ENCODE data around the gene BLVRA. TPM values are rescaled to one million over a fixed set of nuclear protein-coding genes. Genes with fewer than 3 reads are reported as not detected.

The BLVRA gene
- total RNA-seq, 1 experiment from 2014 or later = 40.7 TPM

GRCh38 chr7:43737467-43738127 lies 20.9 kb upstream of the BLVRA start:
- no peak overlapping the region for H3K27ac ChIP-seq (ENCODE audit: insufficient read length, low read depth, low read length)
- H4K91ac ChIP-seq (ENCODE audit: insufficient read length, low read depth, low read length) = no peak overlapping the region
- no peaks in the 10 kb centered on the region for H3K23me2 ChIP-seq (ENCODE audit: insufficient read length, low read depth, low read length, poor library complexity, severe bottlenecking)
- no peak overlapping the region for H4K5ac ChIP-seq (ENCODE audit: insufficient read length, low read depth, low read length)
- no peaks in the 10 kb centered on the region for H3K4me1 ChIP-seq (ENCODE audit: insufficient read depth, low read length)
- no peak overlapping the region for H4K8ac ChIP-seq (replicated peaks; ENCODE audit: insufficient read length, low read depth, low read length)
- no peak overlapping the region for H3T11ph ChIP-seq (ENCODE audit: low read length)
- TF ChIP-seq CTCF (conservative IDR thresholded peaks at IDR 0.05) = no peak
- no CpG with 5 or more reads among the region's 6 CpGs for WGBS (ENCODE audit: extremely low coverage, insufficient read length, low lambda C conversion rate)
- H3K79me1 ChIP-seq (ENCODE audit: insufficient read depth, low read depth, low read length, poor library complexity, severe bottlenecking) = no peaks in the 10 kb centered on the region
- no peak overlapping the region for H3K14ac ChIP-seq (ENCODE audit: insufficient read depth, low read length)
- H2BK120ac ChIP-seq (ENCODE audit: low read depth, low read length, poor library complexity, severe bottlenecking) = no peak overlapping the region
- no peak overlapping the region for H2AK5ac ChIP-seq (ENCODE audit: insufficient read length, low read length)
- H2BK5ac ChIP-seq (ENCODE audit: insufficient read length, low read length) = no peak overlapping the region
- H3K4me2 ChIP-seq (ENCODE audit: insufficient read depth, insufficient read length, low read length) = no peak overlapping the region
- H3K36me3 Mint-ChIP-seq (ENCODE audit: insufficient read depth in 1 of 3, low read depth in 3 of 3) = no peaks in the 10 kb centered on the region
- no peak overlapping the region for H3K23ac ChIP-seq (ENCODE audit: insufficient read length, low read depth, low read length)
- 0 out of 5 replicates have a peak, but pooled peaks cover 0 to 1% of the 10 kb centered on the region in 2 experiments for H3K9me3 Mint-ChIP-seq
- no peaks in the 10 kb centered on the region for H3K27me3 ChIP-seq (ENCODE audit: insufficient read depth, low read length)
- DNase-seq = no peak
- H2BK20ac ChIP-seq (ENCODE audit: low read depth, low read length, poor library complexity, severe bottlenecking) = no peak overlapping the region
- H2AFZ ChIP-seq (ENCODE audit: low read length) = no peak overlapping the region
- H3K56ac ChIP-seq (ENCODE audit: insufficient read length, low read depth, low read length) = no peak overlapping the region
- no peak overlapping the region for H3K4ac ChIP-seq (ENCODE audit: low read depth, low read length)
- H3K4me1 Mint-ChIP-seq = peaks cover 3 to 5% of the 10 kb centered on the region in 2 experiments; a peak in 2 of 4 replicates
- H3K9ac ChIP-seq (ENCODE audit: extremely low read depth, insufficient read length, low read length) = no peak overlapping the region
- H3K27me3 Mint-ChIP-seq (ENCODE audit: low read depth) = no peaks in the 10 kb centered on the region; the same call in 1 of the 2 replicates
- H3K18ac ChIP-seq (ENCODE audit: insufficient read length, low read depth, low read length) = no peak overlapping the region
- H3K4me3 Mint-ChIP-seq = no peak overlapping the region
- H4K20me1 ChIP-seq (ENCODE audit: control insufficient read depth, insufficient read depth, insufficient read length) = no peaks in the 10 kb centered on the region
- no peaks in the 10 kb centered on the region for H3K79me2 ChIP-seq (ENCODE audit: insufficient read depth, low read length)
- no peak overlapping the region for H2BK12ac ChIP-seq (ENCODE audit: insufficient read length, low read depth, low read length)
- H2BK15ac ChIP-seq (ENCODE audit: low read depth, low read length) = no peak overlapping the region
- no peaks in the 10 kb centered on the region for H3K9me3 ChIP-seq (ENCODE audit: control insufficient read depth, low read depth, low read length)
- no peak overlapping the region; a peak in 1 of 7 replicates for H3K27ac Mint-ChIP-seq

Data from H9 (cell line).